ENCODE measurements around the gene PDGFA.

The PDGFA gene

GRCh38 chr7:563629-564170 lies 44.1 kb upstream of the PDGFA start:
- no peaks in the 10 kb centered on the region for H3K4me1 ChIP-seq (ENCODE audit: control insufficient read depth in 1 of 2, insufficient read depth in 1 of 2, low read depth in 1 of 2, low read length in 1 of 2)
- TF ChIP-seq CTCF (IDR thresholded peaks at IDR 0.05) = no peak
- no peaks in the 10 kb centered on the region for H3K27me3 ChIP-seq
- H3K4me3 ChIP-seq (ENCODE audit: low read depth in 1 of 2, low read length in 1 of 2) = no peak overlapping the region
- no peaks in the 10 kb centered on the region for H3K36me3 ChIP-seq
- no peaks in the 10 kb centered on the region for H3K9me3 ChIP-seq
- H3K27ac ChIP-seq = no peak overlapping the region

DNA sequence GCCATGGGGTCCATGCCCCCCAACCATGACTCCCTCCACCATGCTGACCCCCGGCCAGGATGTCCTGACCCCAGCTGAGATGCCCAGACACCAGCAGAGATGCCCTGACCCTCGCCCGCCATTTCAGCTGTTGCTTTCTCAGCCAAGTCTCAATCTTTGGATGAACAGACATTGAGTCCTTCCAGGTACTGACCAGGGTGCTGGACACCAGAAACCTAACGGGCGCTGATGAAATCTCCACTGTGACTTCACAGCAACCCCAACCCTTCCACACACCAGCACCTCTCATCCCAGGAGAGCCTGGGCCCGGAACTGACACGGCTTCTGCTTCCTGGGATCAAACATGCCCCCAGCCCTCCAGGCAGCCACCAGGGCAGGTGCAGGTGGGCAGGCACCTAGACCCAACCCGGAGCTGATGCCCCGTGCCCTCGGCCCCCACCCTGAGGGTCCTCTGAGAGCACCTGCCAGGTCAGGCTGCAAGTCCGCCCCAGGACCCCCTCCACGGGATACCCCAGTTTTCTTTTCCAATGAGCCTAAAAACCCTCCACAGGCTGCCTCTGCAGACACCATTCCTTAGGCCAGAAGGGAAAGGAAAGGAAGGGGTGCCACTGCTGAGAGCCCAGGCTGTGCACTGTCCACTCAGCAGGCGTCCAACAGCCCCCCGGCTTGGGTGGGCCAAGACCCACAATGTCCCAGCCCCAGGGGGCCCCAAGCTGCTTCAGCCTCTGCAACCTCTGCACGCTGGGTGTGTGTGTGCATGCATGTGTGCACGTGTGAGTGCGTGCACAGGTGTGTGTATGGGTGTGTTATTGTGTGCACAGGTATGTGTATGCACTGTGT lies 43.4 kb upstream of the PDGFA start:
- Histone ChIP-seq H3K27ac (no peak overlapping the region), H3K4me1 (ENCODE audit: control insufficient read depth in 1 of 2, insufficient read depth in 1 of 2, low read depth in 1 of 2, low read length in 1 of 2) (no peaks in the 10 kb centered on the region)

GRCh38 chr7:562374-562675 lies 42.7 kb upstream of the PDGFA start:
- Histone ChIP-seq H3K27me3 (no peaks in the 10 kb centered on the region), H3K4me3 (ENCODE audit: low read depth in 1 of 2, low read length in 1 of 2) (no peak overlapping the region), H3K27ac (no peak overlapping the region), H3K36me3 (no peaks in the 10 kb centered on the region), H3K4me1 (ENCODE audit: control insufficient read depth in 1 of 2, insufficient read depth in 1 of 2, low read depth in 1 of 2, low read length in 1 of 2) (no peaks in the 10 kb centered on the region), H3K9me3 (no peaks in the 10 kb centered on the region)
- no peak for TF ChIP-seq CTCF (IDR thresholded peaks at IDR 0.05)

More for the DNA sequence above, 43.4 kb upstream of the PDGFA start:
- Histone ChIP-seq H3K36me3 (no peaks in the 10 kb centered on the region), H3K4me3 (ENCODE audit: low read depth in 1 of 2, low read length in 1 of 2) (no peak overlapping the region), H3K9me3 (no peaks in the 10 kb centered on the region), H3K27me3 (no peaks in the 10 kb centered on the region)
- TF ChIP-seq CTCF (IDR thresholded peaks at IDR 0.05) = no peak

DNA sequence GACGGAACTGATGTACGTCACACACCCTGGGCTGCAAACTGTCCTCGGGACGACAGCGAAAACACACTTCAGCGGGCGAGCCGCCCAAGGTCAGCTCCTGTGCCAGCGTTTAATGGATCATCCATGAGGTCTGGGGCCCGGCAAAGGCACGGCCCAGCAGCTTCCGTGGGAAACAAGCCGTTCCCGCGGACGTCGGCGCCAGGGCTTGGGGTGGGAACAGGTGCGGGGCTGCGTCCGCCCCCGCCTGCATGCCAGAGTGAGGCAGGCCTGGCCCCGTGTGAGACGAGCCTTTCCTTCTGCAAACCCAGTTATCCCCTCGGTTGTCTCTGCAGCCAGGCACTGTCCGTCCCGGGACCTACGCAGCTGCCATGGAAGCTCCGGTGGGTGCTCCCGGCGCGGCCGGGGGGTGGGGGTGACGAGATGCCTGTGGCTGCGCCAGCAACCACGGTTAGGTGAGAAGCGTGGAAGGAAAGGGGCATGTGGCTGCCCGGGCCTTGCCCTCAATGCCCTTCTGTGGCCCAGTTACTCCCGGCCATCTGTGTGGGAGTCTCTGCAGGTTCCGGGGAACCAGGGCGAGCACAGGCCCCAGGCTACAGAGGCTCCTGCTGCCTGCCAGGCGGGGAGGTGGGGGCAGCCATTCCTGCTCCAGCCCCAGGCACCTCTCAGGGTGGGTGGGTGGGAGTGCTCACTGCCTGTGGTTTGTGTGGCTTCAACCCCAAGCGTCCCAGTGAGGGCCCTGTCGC lies 42.2 kb upstream of the PDGFA start:
- no peaks in the 10 kb centered on the region for H3K9me3 ChIP-seq
- no peak overlapping the region for H3K4me3 ChIP-seq (ENCODE audit: low read depth in 1 of 2, low read length in 1 of 2)
- H3K36me3 ChIP-seq = no peaks in the 10 kb centered on the region
- no peak for TF ChIP-seq CTCF (IDR thresholded peaks at IDR 0.05)
- no peaks in the 10 kb centered on the region for H3K27me3 ChIP-seq
- no peak overlapping the region for H3K27ac ChIP-seq
- H3K4me1 ChIP-seq (ENCODE audit: control insufficient read depth in 1 of 2, insufficient read depth in 1 of 2, low read depth in 1 of 2, low read length in 1 of 2) = no peaks in the 10 kb centered on the region

- H3K9me3 ChIP-seq = no peaks in the 10 kb centered on the region
- H3K27ac ChIP-seq = no peak overlapping the region
- H3K36me3 ChIP-seq = no peaks in the 10 kb centered on the region
- no peaks in the 10 kb centered on the region for H3K27me3 ChIP-seq
- no peaks in the 10 kb centered on the region for H3K4me1 ChIP-seq (ENCODE audit: control insufficient read depth in 1 of 2, insufficient read depth in 1 of 2, low read depth in 1 of 2, low read length in 1 of 2)
- H3K4me3 ChIP-seq (ENCODE audit: low read depth in 1 of 2, low read length in 1 of 2) = no peak overlapping the region
- no peak for TF ChIP-seq CTCF (IDR thresholded peaks at IDR 0.05)
Measured at GRCh38 chr7:560966-561630, 41.5 kb upstream of the PDGFA start.
